Keratinocyte (primary cell): Measurements from ENCODE around the gene UTF1. TPM values are rescaled to one million over a fixed set of nuclear protein-coding genes. Genes with fewer than 3 reads are reported as not detected.

Experiments
- DNase-seq: peaks from one replicate; pipeline ENCODE4 v3.0.0-alpha.2; 2011; ENCODE audit warnings: low read depth, missing footprints, low spot score
- FAIRE-seq: peaks from 2 replicates; lab custom pipeline; 2011; peaks lifted over from hg19 to GRCh38; lab: Jason Lieb, UNC
- H2AFZ ChIP-seq: 2 replicates; pipeline ENCODE4 v1.6.0; 2012; ENCODE audit warnings: low read length, control low read depth, inconsistent platforms; ENCODE audit not compliant: control insufficient read depth
- H3K27ac ChIP-seq: 2 replicates; pipeline ENCODE4 v1.5.1; 2011; ENCODE audit warnings: low read length; ENCODE audit not compliant: control insufficient read depth, insufficient read depth
- H3K27me3 ChIP-seq: 3 replicates; pipeline ENCODE4 v1.6.0; 2011; ENCODE audit warnings: low read length; ENCODE audit not compliant: control insufficient read depth, insufficient read depth; ENCODE audit errors: extremely low read depth
- H3K36me3 ChIP-seq, 2 experiments: 2 replicates in 1 of 2; 3 replicates in 1 of 2; pipeline ENCODE4 v1.5.1; 2011; ENCODE audit warnings: low read length in 2 of 2, mild to moderate bottlenecking in 1 of 2; ENCODE audit not compliant: control insufficient read depth in 2 of 2, insufficient read depth in 2 of 2; ENCODE audit errors: extremely low read depth in 1 of 2
- H3K4me1 ChIP-seq: 3 replicates; pipeline ENCODE4 v1.5.1; 2011; ENCODE audit warnings: low read length; ENCODE audit not compliant: control insufficient read depth, insufficient read depth; ENCODE audit errors: extremely low read depth
- H3K4me2 ChIP-seq: 3 replicates; pipeline ENCODE4 v1.6.0; 2011; ENCODE audit warnings: low read depth, low read length; ENCODE audit not compliant: control insufficient read depth, insufficient read depth; ENCODE audit errors: extremely low read depth
- H3K4me3 ChIP-seq, 3 experiments: fragments of 200-600 bp in 1 of 3; sonication (generic) in 1 of 3; 2 replicates in 2 of 3; 3 replicates in 1 of 3; pipeline ENCODE4 v1.5.1; 2011 to 2016; ENCODE audit warnings: low read length in 3 of 3, mild to moderate bottlenecking in 3 of 3, control low read depth in 2 of 3, inconsistent platforms in 1 of 3, low read depth in 1 of 3, mixed read lengths in 1 of 3, mixed run types in 1 of 3, moderate library complexity in 1 of 3; ENCODE audit not compliant: control insufficient read depth in 2 of 3, insufficient read depth in 2 of 3; ENCODE audit errors: extremely low read depth in 1 of 3
- H3K79me2 ChIP-seq: 2 replicates; pipeline ENCODE4 v1.6.0; 2012; ENCODE audit warnings: low read length; ENCODE audit not compliant: control insufficient read depth, insufficient read depth
- H3K9ac ChIP-seq: 3 replicates; pipeline ENCODE4 v1.6.0; 2011; ENCODE audit warnings: low read length; ENCODE audit not compliant: control insufficient read depth, insufficient read depth; ENCODE audit errors: extremely low read depth
- H3K9me1 ChIP-seq: 3 replicates; pipeline ENCODE4 v1.6.0; 2011; ENCODE audit warnings: low read length; ENCODE audit not compliant: control insufficient read depth, insufficient read depth; ENCODE audit errors: extremely low read depth
- H3K9me3 ChIP-seq: 2 replicates; pipeline ENCODE4 v1.5.1; 2012; ENCODE audit warnings: low read depth, low read length; ENCODE audit not compliant: control insufficient read depth
- H4K20me1 ChIP-seq: 3 replicates; pipeline ENCODE4 v1.6.0; 2011; ENCODE audit warnings: low read length; ENCODE audit not compliant: control insufficient read depth, insufficient read depth; ENCODE audit errors: extremely low read depth
- CTCF ChIP-seq, 3 experiments: IDR thresholded peaks in 1 of 3; conservative IDR thresholded peaks in 1 of 3; optimal IDR thresholded peaks in 1 of 3; 2 replicates in 2 of 3; 3 replicates in 1 of 3; pipeline versions ENCODE3 to v1.5.1; 2011; ENCODE audit warnings: low read length in 3 of 3, mild to moderate bottlenecking in 3 of 3, moderate library complexity in 2 of 3, control low read depth in 1 of 3, inconsistent platforms in 1 of 3; ENCODE audit not compliant: insufficient read depth in 2 of 3; ENCODE audit errors: extremely low read depth in 1 of 3
- EZH2 ChIP-seq: IDR thresholded peaks from one replicate; pipeline ENCODE4 v1.6.1; 2012; ENCODE audit warnings: inconsistent platforms, mild to moderate bottlenecking, low read length, moderate library complexity
- dilution Hi-C: fragments of 300-500 bp; cut with MboI; formaldehyde crosslinking; loops from one replicate; pipeline ENCODE4 v1.7.0; 2020; ENCODE audit warnings: low sequenced_read_pairs; ENCODE audit not compliant: extremely low pct_ligation_motif_present
- polyA plus RNA-seq, 5 experiments: library from polyadenylated mRNA; depleted of rRNA in 3 of 5; stranded (reverse) in 3 of 5; stranded (forward) in 1 of 5; unstranded in 1 of 5; fragments of >200 nt; gene quantifications; 1 replicate in 1 of 5; 2 replicates in 3 of 5; 3 replicates in 1 of 5; pipeline versions ENCODE4 v1.2.1 to v1.2.3, GENCODE V29; 2011 to 2012; ENCODE audit warnings: missing spikeins in 2 of 5, low read depth in 1 of 5, low replicate concordance in 1 of 5

UTF1 gene
- polyA plus RNA-seq, 1 donor (not counting 4 experiments of a cell fraction or from before 2014, with no cell fraction given) = not detected

- DNase-seq (no peak), FAIRE-seq (no peak)
- Histone ChIP-seq H3K4me3 (no peak overlapping the region), H3K27me3 (no peaks in the 10 kb centered on the region), H3K27ac (no peak overlapping the region), H3K79me2 (no peaks in the 10 kb centered on the region), H3K9me3 (peaks cover 17% of the 10 kb centered on the region), H3K9me1 (no peaks in the 10 kb centered on the region), H2AFZ (no peak overlapping the region), H3K4me1 (no peaks in the 10 kb centered on the region), H3K36me3 (no peaks in the 10 kb centered on the region), H4K20me1 (no peaks in the 10 kb centered on the region), H3K4me2 (no peak overlapping the region), H3K9ac (no peak overlapping the region)
- dilution Hi-C loops = no loop called here
- TF ChIP-seq CTCF (optimal IDR thresholded peaks at IDR 0.05 in 1 of 3, IDR thresholded peaks at IDR 0.05 in 1 of 3, conservative IDR thresholded peaks at IDR 0.05 in 1 of 3; ENCODE audit: extremely low read depth in 1 of 3, insufficient read depth in 2 of 3, low read length in 3 of 3) (no peak), EZH2 (no peak)
Observed at GRCh38 chr10:133182190-133182589, 47.8 kb upstream of the UTF1 start.

GRCh38 chr10:133182791-133183645 is 47.0 kb upstream of the UTF1 start:
- no peaks in the 10 kb centered on the region for H3K9me1 ChIP-seq
- no peaks in the 10 kb centered on the region for H3K36me3 ChIP-seq
- peaks cover 9% of the 10 kb centered on the region for H3K9me3 ChIP-seq
- no peak overlapping the region for H2AFZ ChIP-seq
- FAIRE-seq (no peak), DNase-seq (no peak)
- dilution Hi-C loops = no loop called here
- H3K4me1 ChIP-seq = no peaks in the 10 kb centered on the region
- H3K27ac ChIP-seq = no peak overlapping the region
- no peak overlapping the region for H3K4me2 ChIP-seq
- no peak overlapping the region for H3K9ac ChIP-seq
- H3K27me3 ChIP-seq = no peaks in the 10 kb centered on the region
- no peak for TF ChIP-seq EZH2
- no peak for TF ChIP-seq CTCF (optimal IDR thresholded peaks at IDR 0.05 in 1 of 3, IDR thresholded peaks at IDR 0.05 in 1 of 3, conservative IDR thresholded peaks at IDR 0.05 in 1 of 3; ENCODE audit: extremely low read depth in 1 of 3, insufficient read depth in 2 of 3, low read length in 3 of 3)
- no peaks in the 10 kb centered on the region for H3K79me2 ChIP-seq
- no peak overlapping the region for H3K4me3 ChIP-seq
- H4K20me1 ChIP-seq = no peaks in the 10 kb centered on the region
